Measurements from ENCODE around the gene TUBB4B. TPM values are rescaled to one million over a fixed set of nuclear protein-coding genes. Genes with fewer than 3 reads are reported as not detected.
A peak's percentile ranks its signal among the peaks of the same experiment; 100 is the strongest.
"Not testable (repeated sequence)": the region's sequence is repeated elsewhere in the genome, so short reads cannot be mapped to it uniquely, and the experiment has no call there.

The TUBB4B gene
- total RNA-seq, 4 donors from 2014 or later = 181 to 757 (median 487) TPM

- TF ChIP-seq POLR2A (IDR thresholded peaks at IDR 0.05) = no peak
- TF ChIP-seq, protein P1, sequence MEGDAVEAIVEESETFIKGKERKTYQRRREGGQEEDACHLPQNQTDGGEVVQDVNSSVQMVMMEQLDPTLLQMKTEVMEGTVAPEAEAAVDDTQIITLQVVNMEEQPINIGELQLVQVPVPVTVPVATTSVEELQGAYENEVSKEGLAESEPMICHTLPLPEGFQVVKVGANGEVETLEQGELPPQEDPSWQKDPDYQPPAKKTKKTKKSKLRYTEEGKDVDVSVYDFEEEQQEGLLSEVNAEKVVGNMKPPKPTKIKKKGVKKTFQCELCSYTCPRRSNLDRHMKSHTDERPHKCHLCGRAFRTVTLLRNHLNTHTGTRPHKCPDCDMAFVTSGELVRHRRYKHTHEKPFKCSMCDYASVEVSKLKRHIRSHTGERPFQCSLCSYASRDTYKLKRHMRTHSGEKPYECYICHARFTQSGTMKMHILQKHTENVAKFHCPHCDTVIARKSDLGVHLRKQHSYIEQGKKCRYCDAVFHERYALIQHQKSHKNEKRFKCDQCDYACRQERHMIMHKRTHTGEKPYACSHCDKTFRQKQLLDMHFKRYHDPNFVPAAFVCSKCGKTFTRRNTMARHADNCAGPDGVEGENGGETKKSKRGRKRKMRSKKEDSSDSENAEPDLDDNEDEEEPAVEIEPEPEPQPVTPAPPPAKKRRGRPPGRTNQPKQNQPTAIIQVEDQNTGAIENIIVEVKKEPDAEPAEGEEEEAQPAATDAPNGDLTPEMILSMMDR (IDR thresholded peaks at IDR 0.05) = no peak
- peaks cover 8 to 36% of the 10 kb centered on the region in 2 donors for H3K4me1 ChIP-seq
- intact Hi-C loops (cut with DNase I) = no loop called here
- peak overlapping the region; percentile 71 to 83 (median 72) for H3K4me3 ChIP-seq (replicated peaks in 1 of 3)
- H3K27me3 ChIP-seq = no peaks in the 10 kb centered on the region
- peaks cover 16 to 18% of the 10 kb centered on the region in 2 donors for H3K36me3 ChIP-seq
- DNase-seq = no peak
- 83 to 84% methylated on average over 30 to 36 of the region's 36 CpGs for WGBS, 2 donors
- H3K9me3 ChIP-seq = no peaks in the 10 kb centered on the region
- peak overlapping the region in 2 of 3 donors; percentile 55 to 66 for H3K27ac ChIP-seq
Measured at GRCh38 chr9:137242269-137243203, 1.4 kb downstream of the TUBB4B start.

- H3K4me3 ChIP-seq (replicated peaks in 1 of 3); DNase-seq; H3K9me3 ChIP-seq; intact Hi-C loops (cut with DNase I); H3K27ac ChIP-seq; H3K27me3 ChIP-seq: not testable (repeated sequence)
- 93 to 96% methylated on average over 18 of the region's 18 CpGs for WGBS, 2 donors
- Histone ChIP-seq H3K4me1 (peaks cover 8 to 29% of the 10 kb centered on the region in 2 donors), H3K36me3 (peaks cover 16 to 18% of the 10 kb centered on the region in 2 donors)
Measured at GRCh38 chr9:137243266-137243625, 2.2 kb downstream of the TUBB4B start.

- Histone ChIP-seq H3K27ac (no peak overlapping the region), H3K36me3 (peaks cover 16 to 18% of the 10 kb centered on the region in 2 donors), H3K9me3 (no peaks in the 10 kb centered on the region), H3K4me1 (peaks cover 8 to 23% of the 10 kb centered on the region in 2 donors), H3K4me3 (replicated peaks in 1 of 3) (no peak overlapping the region), H3K27me3 (no peaks in the 10 kb centered on the region)
- DNase-seq = no peak
- no peak for TF ChIP-seq POLR2A (IDR thresholded peaks at IDR 0.05)
- TF ChIP-seq, protein P1 (IDR thresholded peaks at IDR 0.05) = no peak
- intact Hi-C loops (cut with DNase I) = no loop called here
- 74 to 82% methylated on average over 13 to 14 of the region's 15 CpGs for WGBS, 2 donors
Measured at GRCh38 chr9:137243626-137244485, 2.8 kb downstream of the TUBB4B start.

GRCh38 chr9:137244486-137245449, 3.7 kb downstream of the TUBB4B start:
- no peak for TF ChIP-seq POLR2A (IDR thresholded peaks at IDR 0.05)
- TF ChIP-seq, protein P1 (IDR thresholded peaks at IDR 0.05) = no peak

More at GRCh38 chr9:137244486-137245449, 3.7 kb downstream of the TUBB4B start:
- H3K27me3 ChIP-seq = no peaks in the 10 kb centered on the region
- H3K4me1 ChIP-seq = peaks cover 8 to 14% of the 10 kb centered on the region in 2 donors
- DNase-seq = peak in 1 of 2 donors; percentile 27
- H3K9me3 ChIP-seq = no peaks in the 10 kb centered on the region
- H3K36me3 ChIP-seq = peaks cover 16 to 18% of the 10 kb centered on the region in 2 donors
- WGBS, 2 donors = 50 to 73% methylated on average over 12 to 25 of the region's 36 CpGs
- H3K4me3 ChIP-seq (replicated peaks in 1 of 3) = no peak overlapping the region
- intact Hi-C loops (cut with DNase I) = no loop called here
- no peak overlapping the region for H3K27ac ChIP-seq

Data from thyroid gland (tissue), 4 donors.